Measurements from ENCODE around the gene GFOD1.
"Not testable (repeated sequence)": the region's sequence is repeated elsewhere in the genome, so short reads cannot be mapped to it uniquely, and the experiment has no call there.

The GFOD1 gene

DNA sequence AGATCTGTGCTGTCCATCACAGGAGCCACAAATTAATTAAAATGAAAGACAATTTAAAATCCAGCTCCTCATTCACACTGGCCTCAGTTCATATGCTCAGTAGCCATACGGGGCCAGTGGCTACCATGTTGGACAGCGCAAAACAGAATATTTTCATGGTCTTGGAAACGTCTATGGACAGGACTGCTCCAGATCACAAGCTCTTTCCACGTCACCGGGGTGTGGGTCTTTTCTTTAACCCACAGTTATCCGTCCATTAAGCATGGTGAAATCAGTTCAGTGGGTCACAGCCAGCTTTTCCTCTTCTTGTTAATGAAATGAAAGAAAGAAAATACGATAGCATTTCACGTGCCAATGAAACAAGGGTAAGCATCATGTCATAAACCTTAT, 24.1 kb downstream of the GFOD1 start:
- H3K4me3 ChIP-seq (ENCODE audit: low read length in 2 of 2) = no peak overlapping the region
- peaks cover 34% of the 10 kb centered on the region for H3K4me1 ChIP-seq (ENCODE audit: control insufficient read depth, insufficient read depth, low read length)
- H3K27ac ChIP-seq (ENCODE audit: low read length) = no peak overlapping the region
- H3K9ac ChIP-seq (ENCODE audit: low read length in 2 of 2) = no peak overlapping the region
- H3K27me3 ChIP-seq (ENCODE audit: control insufficient read depth in 1 of 2, insufficient read depth in 2 of 2, low read length in 2 of 2) = no peaks in the 10 kb centered on the region
- H3K36me3 ChIP-seq (ENCODE audit: control insufficient read depth in 2 of 2, insufficient read depth in 2 of 2, low read length in 2 of 2) = peaks cover 0 to 4% of the 10 kb centered on the region in 2 donors
- H3K9me3 ChIP-seq (ENCODE audit: control insufficient read depth in 2 of 2, low read length in 2 of 2) = no peaks in the 10 kb centered on the region

DNA sequence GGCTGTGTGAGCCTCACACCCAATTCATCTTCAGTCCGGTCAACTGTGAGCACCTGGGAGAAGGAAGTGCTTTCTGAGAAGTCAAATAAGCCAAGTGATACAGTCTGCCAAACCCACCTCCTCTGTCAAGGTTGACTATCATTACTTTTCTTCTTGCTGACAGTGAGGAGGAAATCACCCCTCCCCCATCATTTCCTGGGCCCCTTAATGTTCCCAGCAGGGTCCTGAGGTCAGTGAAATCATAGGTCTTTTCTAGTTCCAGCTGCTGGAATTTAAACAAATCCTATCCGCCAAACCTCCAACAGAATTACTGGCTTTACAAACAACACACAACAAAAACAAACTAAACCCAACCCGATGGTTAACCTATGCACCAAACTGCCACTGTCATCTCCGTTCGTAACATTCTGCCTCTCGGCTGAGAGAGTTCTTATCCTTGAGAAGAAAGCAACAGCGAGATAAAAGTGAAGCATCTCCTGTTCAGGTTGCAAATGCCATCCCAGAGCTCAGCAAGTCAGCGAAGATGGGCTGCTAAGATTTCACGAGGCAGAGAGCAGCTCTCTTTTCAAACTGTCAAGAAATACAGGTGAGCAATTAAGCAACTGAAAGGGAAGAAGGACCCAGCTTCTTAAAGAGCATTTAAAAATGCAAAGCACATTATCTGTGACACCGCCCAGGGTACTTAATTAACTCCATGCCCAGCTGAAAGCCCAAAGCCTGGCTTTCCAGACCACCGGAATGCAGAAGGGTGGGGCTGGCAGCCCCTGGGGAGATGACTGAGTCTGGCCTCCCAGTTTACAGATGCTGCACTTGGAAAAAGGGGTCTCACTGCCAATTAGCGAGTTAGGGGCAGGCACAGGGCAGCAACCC, 24.7 kb downstream of the GFOD1 start:
- H3K27ac ChIP-seq (ENCODE audit: low read length) = no peak overlapping the region
- peaks cover 0 to 4% of the 10 kb centered on the region in 2 donors for H3K36me3 ChIP-seq (ENCODE audit: control insufficient read depth in 2 of 2, insufficient read depth in 2 of 2, low read length in 2 of 2)
- H3K4me3 ChIP-seq (ENCODE audit: low read length in 2 of 2) = no peak overlapping the region
- peaks cover 40% of the 10 kb centered on the region for H3K4me1 ChIP-seq (ENCODE audit: control insufficient read depth, insufficient read depth, low read length)
- H3K9ac ChIP-seq (ENCODE audit: low read length in 2 of 2) = no peak overlapping the region
- no peaks in the 10 kb centered on the region for H3K9me3 ChIP-seq (ENCODE audit: control insufficient read depth in 2 of 2, low read length in 2 of 2)
- no peaks in the 10 kb centered on the region for H3K27me3 ChIP-seq (ENCODE audit: control insufficient read depth in 1 of 2, insufficient read depth in 2 of 2, low read length in 2 of 2)

DNA sequence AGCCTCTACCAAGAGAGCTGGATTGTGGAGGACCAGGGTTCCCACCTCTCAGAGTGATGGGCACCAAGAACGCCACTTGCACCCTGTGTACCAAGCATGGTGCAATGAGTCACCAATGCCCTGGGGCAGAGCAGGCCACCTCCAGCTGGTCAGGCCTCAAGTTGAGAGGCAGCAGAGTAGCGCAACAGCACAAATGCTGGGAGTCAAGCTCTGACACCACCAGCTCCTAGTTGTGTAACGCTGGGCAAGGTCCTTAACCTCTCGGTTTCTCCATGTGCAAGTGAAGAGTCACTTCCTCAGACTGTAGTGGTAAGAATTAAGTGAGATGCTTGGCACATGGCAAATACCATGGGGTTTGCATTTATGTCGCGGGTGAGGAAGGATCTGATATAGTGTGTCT, 25.6 kb downstream of the GFOD1 start:
- H3K4me3 ChIP-seq (ENCODE audit: low read length in 2 of 2) = no peak overlapping the region
- H3K4me1 ChIP-seq (ENCODE audit: control insufficient read depth, insufficient read depth, low read length) = peaks cover 44% of the 10 kb centered on the region
- H3K9me3 ChIP-seq (ENCODE audit: control insufficient read depth in 2 of 2, low read length in 2 of 2) = no peaks in the 10 kb centered on the region
- peaks cover 0 to 4% of the 10 kb centered on the region in 2 donors for H3K36me3 ChIP-seq (ENCODE audit: control insufficient read depth in 2 of 2, insufficient read depth in 2 of 2, low read length in 2 of 2)
- no peaks in the 10 kb centered on the region for H3K27me3 ChIP-seq (ENCODE audit: control insufficient read depth in 1 of 2, insufficient read depth in 2 of 2, low read length in 2 of 2)
- H3K27ac ChIP-seq (ENCODE audit: low read length) = no peak overlapping the region
- H3K9ac ChIP-seq (ENCODE audit: low read length in 2 of 2) = no peak overlapping the region

DNA sequence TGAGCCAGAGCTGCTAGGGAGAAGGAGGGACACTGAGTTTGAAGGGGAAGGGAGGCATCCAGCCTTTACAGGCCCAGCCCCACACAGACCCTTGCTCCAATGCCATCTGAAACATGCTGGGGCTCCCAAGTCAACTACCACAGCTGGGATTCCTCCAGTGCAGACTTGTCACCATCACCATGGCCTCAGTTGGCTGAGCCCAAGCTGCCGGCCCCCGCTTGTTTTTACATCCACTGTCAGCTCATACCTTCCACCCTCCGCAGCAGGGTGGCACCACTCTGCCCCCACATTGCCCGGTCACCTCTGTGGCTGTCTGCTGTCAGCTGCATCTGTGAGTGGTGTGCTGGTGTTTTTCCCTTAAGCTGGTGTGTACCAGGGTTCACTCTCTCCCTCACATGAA, 26.1 kb downstream of the GFOD1 start:
- Histone ChIP-seq H3K36me3 (ENCODE audit: control insufficient read depth in 2 of 2, insufficient read depth in 2 of 2, low read length in 2 of 2) (peaks cover 0 to 4% of the 10 kb centered on the region in 2 donors), H3K4me3 (ENCODE audit: low read length in 2 of 2) (no peak overlapping the region), H3K27me3 (ENCODE audit: control insufficient read depth in 1 of 2, insufficient read depth in 2 of 2, low read length in 2 of 2) (no peaks in the 10 kb centered on the region), H3K9me3 (ENCODE audit: control insufficient read depth in 2 of 2, low read length in 2 of 2) (no peaks in the 10 kb centered on the region), H3K9ac (ENCODE audit: low read length in 2 of 2) (no peak overlapping the region), H3K4me1 (ENCODE audit: control insufficient read depth, insufficient read depth, low read length) (peaks cover 41% of the 10 kb centered on the region), H3K27ac (ENCODE audit: low read length) (no peak overlapping the region)

DNA sequence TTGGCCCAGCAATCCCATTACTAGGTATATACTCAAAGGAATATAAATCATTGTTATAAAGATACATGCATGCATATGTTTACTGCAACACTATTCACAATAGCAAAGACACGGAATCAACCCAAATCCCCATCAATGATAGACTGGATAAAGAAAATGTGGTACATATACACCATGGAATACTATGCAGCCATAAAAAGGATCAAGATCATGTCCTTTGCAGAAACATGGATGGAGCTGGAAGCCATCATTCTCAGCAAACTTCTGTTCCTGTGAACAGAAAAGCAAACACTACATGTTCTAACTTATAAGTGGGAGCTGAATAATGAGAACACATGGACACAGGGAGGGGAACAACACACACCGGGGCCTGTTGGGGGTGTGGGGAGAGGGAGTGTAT, 27.1 kb downstream of the GFOD1 start:
- not testable (repeated sequence) for H3K9ac ChIP-seq (ENCODE audit: low read length in 2 of 2); H3K27me3 ChIP-seq (ENCODE audit: control insufficient read depth in 1 of 2, insufficient read depth in 2 of 2, low read length in 2 of 2); H3K9me3 ChIP-seq (ENCODE audit: control insufficient read depth in 2 of 2, low read length in 2 of 2); H3K4me3 ChIP-seq (ENCODE audit: low read length in 2 of 2); H3K27ac ChIP-seq (ENCODE audit: low read length); H3K36me3 ChIP-seq (ENCODE audit: control insufficient read depth in 2 of 2, insufficient read depth in 2 of 2, low read length in 2 of 2)
- H3K4me1 ChIP-seq (ENCODE audit: control insufficient read depth, insufficient read depth, low read length) = peaks cover 48% of the 10 kb centered on the region

DNA sequence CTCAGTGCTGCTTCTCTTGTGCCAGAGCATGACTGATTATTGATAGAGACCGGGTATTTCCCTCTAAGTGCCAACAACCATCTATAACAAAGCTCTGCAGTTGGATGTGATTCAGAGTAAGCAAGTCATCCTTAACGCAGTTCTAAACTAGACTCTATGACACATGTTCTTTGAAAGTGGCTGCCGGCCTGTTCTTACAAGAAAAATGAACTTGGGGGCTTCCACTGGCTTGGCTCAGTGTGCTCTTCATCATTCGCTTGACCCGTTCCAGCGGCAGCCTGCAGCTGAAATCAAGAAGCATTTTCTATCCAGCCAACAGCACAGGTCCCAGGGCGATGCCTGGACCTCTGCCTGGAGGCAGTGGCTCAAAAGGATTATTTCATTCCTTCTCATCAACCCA, 29.8 kb downstream of the GFOD1 start:
- peak overlapping the region; percentile 11 to 40 for H3K4me3 ChIP-seq (ENCODE audit: low read length in 2 of 2)
- peak overlapping the region; percentile 98 for H3K27ac ChIP-seq (ENCODE audit: low read length)
- no peaks in the 10 kb centered on the region for H3K9me3 ChIP-seq (ENCODE audit: control insufficient read depth in 2 of 2, low read length in 2 of 2)
- H3K9ac ChIP-seq (ENCODE audit: low read length in 2 of 2) = peak overlapping the region; percentile 42 to 44
- H3K36me3 ChIP-seq (ENCODE audit: control insufficient read depth in 2 of 2, insufficient read depth in 2 of 2, low read length in 2 of 2) = no peaks in the 10 kb centered on the region
- H3K4me1 ChIP-seq (ENCODE audit: control insufficient read depth, insufficient read depth, low read length) = peaks cover 68% of the 10 kb centered on the region
- no peaks in the 10 kb centered on the region for H3K27me3 ChIP-seq (ENCODE audit: control insufficient read depth in 1 of 2, insufficient read depth in 2 of 2, low read length in 2 of 2)

DNA sequence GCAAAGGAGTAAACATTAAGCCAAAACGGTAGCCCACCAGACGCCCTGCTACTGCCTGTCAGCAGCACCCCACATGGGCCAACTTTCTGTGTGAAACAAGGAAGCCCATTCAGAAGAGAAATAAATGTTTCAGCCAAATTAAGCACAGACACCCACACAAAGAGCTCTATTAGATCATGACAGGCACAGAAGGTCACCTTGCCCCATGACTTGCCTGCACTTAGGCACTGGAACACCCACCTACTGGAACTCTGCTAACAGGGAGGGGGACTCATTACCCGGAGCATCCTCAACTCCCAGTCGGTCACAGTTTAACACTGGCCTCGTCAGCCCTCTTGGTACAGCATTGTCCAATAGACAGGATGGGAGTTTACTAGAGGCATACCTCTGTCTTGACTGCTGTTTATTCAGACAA, 31.8 kb downstream of the GFOD1 start:
- H3K36me3 ChIP-seq (ENCODE audit: control insufficient read depth in 2 of 2, insufficient read depth in 2 of 2, low read length in 2 of 2) = no peaks in the 10 kb centered on the region
- H3K9ac ChIP-seq (ENCODE audit: low read length in 2 of 2) = peak overlapping the region; percentile 16 to 69
- H3K27ac ChIP-seq (ENCODE audit: low read length) = peak overlapping the region; percentile 98
- H3K4me3 ChIP-seq (ENCODE audit: low read length in 2 of 2) = peak overlapping the region in 1 of 2 donors; percentile 29
- no peaks in the 10 kb centered on the region for H3K9me3 ChIP-seq (ENCODE audit: control insufficient read depth in 2 of 2, low read length in 2 of 2)
- H3K4me1 ChIP-seq (ENCODE audit: control insufficient read depth, insufficient read depth, low read length) = peaks cover 74% of the 10 kb centered on the region
- no peaks in the 10 kb centered on the region for H3K27me3 ChIP-seq (ENCODE audit: control insufficient read depth in 1 of 2, insufficient read depth in 2 of 2, low read length in 2 of 2)

DNA sequence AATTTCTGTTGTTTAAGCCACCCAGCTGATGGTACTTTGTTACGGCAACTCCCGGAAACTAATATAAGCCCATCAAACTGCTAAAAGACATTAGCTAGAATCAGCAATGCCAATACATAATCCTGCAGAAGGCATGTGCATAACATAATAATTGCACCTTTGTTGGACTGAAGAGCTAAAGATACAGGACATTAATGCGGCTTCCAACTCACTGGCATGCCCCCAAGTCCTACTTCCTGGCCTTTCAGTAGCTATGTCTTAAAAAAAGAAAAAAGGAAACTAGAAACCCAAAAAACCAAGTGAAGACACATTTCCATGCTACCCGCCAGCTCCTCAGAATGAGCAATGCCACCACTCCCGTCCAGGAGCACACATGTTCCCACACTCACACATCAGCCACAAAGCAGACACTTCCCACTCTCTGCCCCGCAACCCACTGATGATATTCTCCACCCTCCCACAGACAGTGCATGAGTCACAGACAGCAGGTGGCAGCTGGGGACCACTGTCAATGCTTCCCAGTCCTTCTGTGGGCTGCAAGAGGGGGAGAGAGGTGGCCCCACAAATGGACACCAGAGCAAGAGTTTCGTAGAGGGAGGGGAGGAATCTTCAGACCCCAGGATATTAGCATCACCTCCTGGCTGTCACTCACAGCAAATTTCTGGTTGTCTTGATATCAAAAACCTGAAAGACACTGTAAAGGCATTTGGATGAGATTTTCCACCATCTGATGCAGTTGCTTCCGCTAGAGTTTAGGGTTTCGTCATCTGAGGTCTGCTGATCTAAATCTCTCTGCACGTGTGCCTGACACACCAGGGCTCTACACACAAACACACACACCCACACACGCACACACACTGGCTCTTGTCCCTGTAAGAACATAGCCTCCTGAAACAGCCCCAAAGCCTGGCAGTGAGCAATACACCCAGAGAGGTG, 32.8 kb downstream of the GFOD1 start:
- Histone ChIP-seq H3K27ac (ENCODE audit: low read length) (peak overlapping the region; percentile 98), H3K27me3 (ENCODE audit: control insufficient read depth in 1 of 2, insufficient read depth in 2 of 2, low read length in 2 of 2) (no peaks in the 10 kb centered on the region), H3K4me3 (ENCODE audit: low read length in 2 of 2) (peak overlapping the region in 1 of 2 donors; percentile 8), H3K9ac (ENCODE audit: low read length in 2 of 2) (peak overlapping the region; percentile 56 to 69), H3K36me3 (ENCODE audit: control insufficient read depth in 2 of 2, insufficient read depth in 2 of 2, low read length in 2 of 2) (no peaks in the 10 kb centered on the region), H3K9me3 (ENCODE audit: control insufficient read depth in 2 of 2, low read length in 2 of 2) (no peaks in the 10 kb centered on the region), H3K4me1 (ENCODE audit: control insufficient read depth, insufficient read depth, low read length) (peaks cover 85% of the 10 kb centered on the region)

DNA sequence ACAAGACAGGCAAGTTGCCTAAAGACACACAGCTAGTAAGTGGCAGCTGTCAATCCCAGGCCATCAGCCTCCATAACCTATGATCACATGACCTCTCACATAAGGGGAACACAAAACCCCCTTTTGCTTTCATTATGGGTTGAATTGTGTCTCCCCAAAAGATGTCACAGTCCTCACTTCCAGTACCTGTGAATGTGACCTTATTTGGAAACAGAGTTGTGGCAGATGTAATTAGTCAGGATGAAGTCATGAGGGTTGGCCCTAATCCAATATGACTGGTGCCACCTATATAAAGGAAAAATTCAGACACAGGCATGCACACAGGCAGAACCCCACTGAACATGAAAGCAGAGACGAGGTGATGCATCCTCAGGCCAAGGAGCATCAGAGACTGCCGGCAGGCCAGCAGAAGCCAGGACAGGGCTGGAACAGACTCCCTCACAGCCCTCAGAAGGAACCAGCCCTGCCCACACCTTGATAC, 33.6 kb downstream of the GFOD1 start:
- Histone ChIP-seq H3K9ac (ENCODE audit: low read length in 2 of 2) (peak overlapping the region; percentile 56 to 69), H3K27ac (ENCODE audit: low read length) (peak overlapping the region; percentile 98), H3K4me3 (ENCODE audit: low read length in 2 of 2) (peak overlapping the region in 1 of 2 donors; percentile 8), H3K27me3 (ENCODE audit: control insufficient read depth in 1 of 2, insufficient read depth in 2 of 2, low read length in 2 of 2) (no peaks in the 10 kb centered on the region), H3K4me1 (ENCODE audit: control insufficient read depth, insufficient read depth, low read length) (peaks cover 92% of the 10 kb centered on the region), H3K36me3 (ENCODE audit: control insufficient read depth in 2 of 2, insufficient read depth in 2 of 2, low read length in 2 of 2) (no peaks in the 10 kb centered on the region), H3K9me3 (ENCODE audit: control insufficient read depth in 2 of 2, low read length in 2 of 2) (no peaks in the 10 kb centered on the region)

DNA sequence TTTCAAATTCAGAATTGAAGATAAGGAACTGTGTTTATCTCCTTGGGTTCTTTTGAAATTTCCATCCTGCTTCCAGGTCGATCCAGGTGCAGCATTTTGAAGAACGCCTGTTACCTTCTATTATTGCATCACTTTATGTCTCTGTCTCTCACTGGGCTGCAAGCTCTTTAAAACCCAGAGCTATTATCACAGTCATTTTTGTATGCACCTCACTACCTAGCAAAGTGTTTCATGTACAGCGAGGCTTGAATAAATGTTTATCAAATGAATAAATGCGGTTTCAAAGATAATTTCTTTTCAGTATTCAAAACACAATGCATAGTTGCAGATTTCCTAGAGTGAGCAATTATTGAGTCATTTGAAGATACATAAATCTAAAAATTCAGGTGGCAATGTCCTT, 34.2 kb downstream of the GFOD1 start:
- no peaks in the 10 kb centered on the region for H3K9me3 ChIP-seq (ENCODE audit: control insufficient read depth in 2 of 2, low read length in 2 of 2)
- peak overlapping the region; percentile 98 for H3K27ac ChIP-seq (ENCODE audit: low read length)
- H3K27me3 ChIP-seq (ENCODE audit: control insufficient read depth in 1 of 2, insufficient read depth in 2 of 2, low read length in 2 of 2) = no peaks in the 10 kb centered on the region
- no peaks in the 10 kb centered on the region for H3K36me3 ChIP-seq (ENCODE audit: control insufficient read depth in 2 of 2, insufficient read depth in 2 of 2, low read length in 2 of 2)
- H3K4me3 ChIP-seq (ENCODE audit: low read length in 2 of 2) = no peak overlapping the region
- peaks cover 96% of the 10 kb centered on the region for H3K4me1 ChIP-seq (ENCODE audit: control insufficient read depth, insufficient read depth, low read length)
- H3K9ac ChIP-seq (ENCODE audit: low read length in 2 of 2) = peak overlapping the region; percentile 56 to 62
